PFSK-1 (cell line): ENCODE data around the gene SELENOK.

ENCODE experiments used
- POLR2AphosphoS5 ChIP-seq: IDR thresholded peaks from 2 replicates; pipeline ENCODE4 v1.6.1; 2012; ENCODE audit warnings: low read depth, mild to moderate bottlenecking, control low read depth, low read length, moderate library complexity
- TAF1 ChIP-seq: IDR thresholded peaks from 2 replicates; pipeline ENCODE4 v1.6.1; 2012; ENCODE audit warnings: low read length, control low read depth, borderline replicate concordance; ENCODE audit not compliant: insufficient read depth

DNA sequence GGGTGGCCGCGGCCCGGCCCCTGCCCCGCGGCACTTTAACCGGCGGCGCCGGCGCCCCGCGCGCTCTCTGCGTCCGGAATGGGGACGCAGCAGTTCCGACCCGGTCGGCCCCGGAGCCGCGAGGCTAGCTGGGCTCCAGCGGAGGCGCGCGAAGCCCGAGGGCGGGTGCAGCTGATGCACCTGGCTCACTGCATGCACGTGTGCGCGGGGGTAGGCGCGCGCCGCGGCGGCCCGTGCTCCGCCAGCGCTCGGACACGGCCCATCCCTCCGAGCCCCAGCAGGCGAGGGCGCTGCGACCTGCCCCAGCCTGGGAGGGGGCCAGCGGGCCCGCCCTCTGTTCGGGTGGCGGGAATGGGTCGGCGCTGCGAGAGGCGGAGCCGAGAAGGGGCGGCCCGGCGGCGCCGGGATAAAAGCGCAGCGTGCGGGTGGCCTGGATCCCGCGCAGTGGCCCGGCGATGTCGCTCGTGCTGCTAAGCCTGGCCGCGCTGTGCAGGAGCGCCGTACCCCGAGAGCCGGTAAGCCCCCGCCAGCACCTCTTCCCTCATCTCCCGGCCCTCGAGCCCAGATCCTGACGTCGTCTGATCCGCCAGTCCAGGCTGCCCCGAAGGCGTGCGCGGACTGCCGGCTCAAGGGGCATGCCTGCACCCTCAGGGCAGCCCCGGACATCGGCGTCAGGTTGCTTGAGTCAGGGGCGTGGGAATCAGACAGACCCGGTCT is 45.4 kb downstream of the SELENOK start, which contains the start of the genes CHDH and IL17RB:
- no peak for TF ChIP-seq POLR2AphosphoS5
- TF ChIP-seq TAF1, result no peak
